WTC11 (cell line): ENCODE data around the gene ATF7. TPM values are rescaled to one million over a fixed set of nuclear protein-coding genes. Genes with fewer than 3 reads are reported as not detected.

Experiments
- ATAC-seq: fragments of 200-7000 bp; cut with Tn5 transposase; 2 replicates; pipeline ENCODE4 v1.10.0; 2021; ENCODE audit warnings: mild to moderate bottlenecking, moderate library complexity
- CTCF ChIA-PET: fragments of 300-600 bp; sonication (Branson Sonifier 250); formaldehyde crosslinking; loops from one replicate; lab custom pipeline; 2021; ENCODE audit warnings: antibody characterized with exemption; lab: Charles Lee
- POLR2A ChIA-PET: fragments of 350-600 bp; sonication (Branson Sonifier 250); formaldehyde crosslinking; loops from one replicate; lab custom pipeline; 2021; ENCODE audit warnings: antibody characterized with exemption; lab: Charles Lee
- DNase-seq: peaks from one replicate; pipeline ENCODE4 v3.0.0; 2021; ENCODE audit warnings: low spot score
- H3K27ac Mint-ChIP-seq: 2 replicates; pipeline ENCODE4 v1.8.0; 2021; ENCODE audit warnings: mixed read lengths
- H3K27me3 Mint-ChIP-seq: 2 replicates; pipeline ENCODE4 v1.8.0; 2021; ENCODE audit warnings: low read depth, mild to moderate bottlenecking, moderate library complexity, mixed read lengths
- H3K36me3 Mint-ChIP-seq: 2 replicates; pipeline ENCODE4 v1.8.0; 2021; ENCODE audit warnings: mixed read lengths
- H3K4me1 Mint-ChIP-seq: 2 replicates; pipeline ENCODE4 v1.8.0; 2022; ENCODE audit warnings: mixed read lengths
- H3K4me3 Mint-ChIP-seq: 2 replicates; pipeline ENCODE4 v1.8.0; 2021; ENCODE audit warnings: mild to moderate bottlenecking, moderate library complexity, mixed read lengths
- H3K9me3 Mint-ChIP-seq: 2 replicates; pipeline ENCODE4 v1.8.0; 2021; ENCODE audit warnings: mixed read lengths
- ESRRA ChIP-seq: sonication (generic); formaldehyde crosslinking; IDR thresholded peaks from 2 replicates; pipeline ENCODE4 v1.8.1; 2022; ENCODE audit warnings: mild to moderate bottlenecking, missing genetic modification reagents, borderline replicate concordance
- FOXP1 ChIP-seq: sonication (generic); formaldehyde crosslinking; IDR thresholded peaks from 2 replicates; pipeline ENCODE4 v1.8.0; 2022; ENCODE audit warnings: missing genetic modification reagents, mild to moderate bottlenecking, moderate library complexity, borderline replicate concordance
- IRF2 ChIP-seq: sonication (generic); formaldehyde crosslinking; IDR thresholded peaks from 2 replicates; pipeline ENCODE4 v1.8.0; 2022; ENCODE audit warnings: low read depth, missing genetic modification reagents, borderline replicate concordance
- KAT7 ChIP-seq: sonication (generic); formaldehyde crosslinking; IDR thresholded peaks from 2 replicates; pipeline ENCODE4 v1.8.1; 2023; ENCODE audit warnings: missing genetic modification reagents, mild to moderate bottlenecking, borderline replicate concordance
- TP53 ChIP-seq: sonication (generic); formaldehyde crosslinking; IDR thresholded peaks from 2 replicates; pipeline ENCODE4 v1.8.1; 2023; ENCODE audit warnings: mild to moderate bottlenecking, missing genetic modification reagents
- ZBTB21 ChIP-seq: sonication (generic); formaldehyde crosslinking; IDR thresholded peaks from 2 replicates; pipeline ENCODE4 v1.8.1; 2023; ENCODE audit warnings: mild to moderate bottlenecking, missing genetic modification reagents, borderline replicate concordance
- ZNF671 ChIP-seq: fragments of 250-450 bp; sonication (Bioruptor Pico); IDR thresholded peaks from 2 replicates; pipeline ENCODE4 v1.8.0; 2021; ENCODE audit warnings: mild to moderate bottlenecking
- total RNA-seq: library from RNA; stranded (reverse); gene quantifications from 3 replicates; pipeline ENCODE4 v1.2.3, GENCODE V29; 2021
- TF ChIP-seq, protein P1 (sequence below): sonication (generic); formaldehyde crosslinking; IDR thresholded peaks from 2 replicates; pipeline ENCODE4 v1.8.1; 2022; ENCODE audit warnings: mild to moderate bottlenecking, moderate library complexity, missing genetic modification reagents
- TF ChIP-seq, protein P2 (sequence below): sonication (generic); formaldehyde crosslinking; IDR thresholded peaks from 2 replicates; pipeline ENCODE4 v1.8.0; 2023; ENCODE audit warnings: mild to moderate bottlenecking, missing genetic modification reagents
- TF ChIP-seq, protein P3 (sequence below): sonication (generic); formaldehyde crosslinking; IDR thresholded peaks from 2 replicates; pipeline ENCODE4 v1.8.1; 2023; ENCODE audit warnings: mild to moderate bottlenecking, missing genetic modification reagents, moderate library complexity
- TF ChIP-seq, protein P4 (sequence below): fragments of 250-450 bp; sonication (Bioruptor Pico); IDR thresholded peaks from 2 replicates; pipeline ENCODE4 v1.9.0; 2021; ENCODE audit warnings: mild to moderate bottlenecking
- TF ChIP-seq, protein P5 (sequence below): sonication (generic); formaldehyde crosslinking; IDR thresholded peaks from 2 replicates; pipeline ENCODE4 v1.8.1; 2022; ENCODE audit warnings: low read depth, mild to moderate bottlenecking, moderate library complexity, missing genetic modification reagents, borderline replicate concordance
- TF ChIP-seq, protein P6 (sequence below): sonication (generic); formaldehyde crosslinking; IDR thresholded peaks from 2 replicates; pipeline ENCODE4 v1.8.1; 2022; ENCODE audit warnings: mild to moderate bottlenecking, missing genetic modification reagents, moderate library complexity, borderline replicate concordance
- TF ChIP-seq, protein P7 (sequence below): sonication (generic); formaldehyde crosslinking; IDR thresholded peaks from 2 replicates; pipeline ENCODE4 v1.8.1; 2023; ENCODE audit warnings: mild to moderate bottlenecking, missing genetic modification reagents
- TF ChIP-seq, protein P8 (sequence below): sonication (generic); formaldehyde crosslinking; IDR thresholded peaks from 2 replicates; pipeline ENCODE4 v1.8.1; 2023; ENCODE audit warnings: mild to moderate bottlenecking, missing genetic modification reagents, moderate library complexity

ATF7 gene
- total RNA-seq, 1 experiment from 2014 or later = 16.3 TPM

DNA sequence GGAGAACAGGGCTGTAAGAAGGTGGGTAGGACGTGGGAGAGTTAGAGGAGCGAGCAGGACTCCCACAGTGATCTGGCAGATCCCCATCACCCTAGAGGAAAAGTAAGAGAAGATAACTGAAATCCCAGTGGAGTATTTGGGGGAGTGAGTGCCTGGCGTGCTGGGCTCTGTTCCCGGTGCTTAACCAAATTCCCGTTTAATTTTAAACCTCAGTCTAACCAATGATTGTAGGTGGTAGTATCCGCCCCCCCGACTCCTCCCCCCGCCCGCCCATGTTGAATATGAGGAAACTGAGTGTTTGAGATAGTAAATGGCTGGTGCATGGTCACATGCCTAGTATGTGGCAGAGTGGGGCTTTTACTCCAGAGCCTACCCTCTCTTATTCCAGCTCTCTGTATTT, 123.9 kb downstream of the ATF7 start:
- peak overlapping the region; percentile 86; the same call in 1 of the 2 replicates for H3K4me3 Mint-ChIP-seq

More for the DNA sequence above, 123.9 kb downstream of the ATF7 start:
- CTCF ChIA-PET = no interaction called here
- H3K27ac Mint-ChIP-seq = peak overlapping the region; percentile 82
- peaks cover 21% of the 10 kb centered on the region for H3K36me3 Mint-ChIP-seq
- H3K9me3 Mint-ChIP-seq = no peaks in the 10 kb centered on the region
- H3K4me1 Mint-ChIP-seq = peaks cover 27% of the 10 kb centered on the region
- no peaks in the 10 kb centered on the region for H3K27me3 Mint-ChIP-seq
- no peak for ATAC-seq
- POLR2A ChIA-PET = no interaction called here
- TF ChIP-seq, protein P1, sequence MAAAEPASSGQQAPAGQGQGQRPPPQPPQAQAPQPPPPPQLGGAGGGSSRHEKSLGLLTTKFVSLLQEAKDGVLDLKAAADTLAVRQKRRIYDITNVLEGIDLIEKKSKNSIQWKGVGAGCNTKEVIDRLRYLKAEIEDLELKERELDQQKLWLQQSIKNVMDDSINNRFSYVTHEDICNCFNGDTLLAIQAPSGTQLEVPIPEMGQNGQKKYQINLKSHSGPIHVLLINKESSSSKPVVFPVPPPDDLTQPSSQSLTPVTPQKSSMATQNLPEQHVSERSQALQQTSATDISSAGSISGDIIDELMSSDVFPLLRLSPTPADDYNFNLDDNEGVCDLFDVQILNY (CRISPR knock-in tag) = no peak
- TF ChIP-seq ZNF671 (CRISPR knock-in tag) (no peak), ESRRA (CRISPR knock-in tag) (no peak), KAT7 (CRISPR knock-in tag) (no peak), FOXP1 (CRISPR knock-in tag) (no peak), ZBTB21 (CRISPR knock-in tag) (no peak), TP53 (no peak), IRF2 (CRISPR knock-in tag) (no peak)
- TF ChIP-seq, protein P2, sequence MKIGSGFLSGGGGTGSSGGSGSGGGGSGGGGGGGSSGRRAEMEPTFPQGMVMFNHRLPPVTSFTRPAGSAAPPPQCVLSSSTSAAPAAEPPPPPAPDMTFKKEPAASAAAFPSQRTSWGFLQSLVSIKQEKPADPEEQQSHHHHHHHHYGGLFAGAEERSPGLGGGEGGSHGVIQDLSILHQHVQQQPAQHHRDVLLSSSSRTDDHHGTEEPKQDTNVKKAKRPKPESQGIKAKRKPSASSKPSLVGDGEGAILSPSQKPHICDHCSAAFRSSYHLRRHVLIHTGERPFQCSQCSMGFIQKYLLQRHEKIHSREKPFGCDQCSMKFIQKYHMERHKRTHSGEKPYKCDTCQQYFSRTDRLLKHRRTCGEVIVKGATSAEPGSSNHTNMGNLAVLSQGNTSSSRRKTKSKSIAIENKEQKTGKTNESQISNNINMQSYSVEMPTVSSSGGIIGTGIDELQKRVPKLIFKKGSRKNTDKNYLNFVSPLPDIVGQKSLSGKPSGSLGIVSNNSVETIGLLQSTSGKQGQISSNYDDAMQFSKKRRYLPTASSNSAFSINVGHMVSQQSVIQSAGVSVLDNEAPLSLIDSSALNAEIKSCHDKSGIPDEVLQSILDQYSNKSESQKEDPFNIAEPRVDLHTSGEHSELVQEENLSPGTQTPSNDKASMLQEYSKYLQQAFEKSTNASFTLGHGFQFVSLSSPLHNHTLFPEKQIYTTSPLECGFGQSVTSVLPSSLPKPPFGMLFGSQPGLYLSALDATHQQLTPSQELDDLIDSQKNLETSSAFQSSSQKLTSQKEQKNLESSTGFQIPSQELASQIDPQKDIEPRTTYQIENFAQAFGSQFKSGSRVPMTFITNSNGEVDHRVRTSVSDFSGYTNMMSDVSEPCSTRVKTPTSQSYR = no peak
- TF ChIP-seq, protein P3, sequence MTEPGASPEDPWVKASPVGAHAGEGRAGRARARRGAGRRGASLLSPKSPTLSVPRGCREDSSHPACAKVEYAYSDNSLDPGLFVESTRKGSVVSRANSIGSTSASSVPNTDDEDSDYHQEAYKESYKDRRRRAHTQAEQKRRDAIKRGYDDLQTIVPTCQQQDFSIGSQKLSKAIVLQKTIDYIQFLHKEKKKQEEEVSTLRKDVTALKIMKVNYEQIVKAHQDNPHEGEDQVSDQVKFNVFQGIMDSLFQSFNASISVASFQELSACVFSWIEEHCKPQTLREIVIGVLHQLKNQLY (CRISPR knock-in tag) = no peak
- TF ChIP-seq, protein P4, sequence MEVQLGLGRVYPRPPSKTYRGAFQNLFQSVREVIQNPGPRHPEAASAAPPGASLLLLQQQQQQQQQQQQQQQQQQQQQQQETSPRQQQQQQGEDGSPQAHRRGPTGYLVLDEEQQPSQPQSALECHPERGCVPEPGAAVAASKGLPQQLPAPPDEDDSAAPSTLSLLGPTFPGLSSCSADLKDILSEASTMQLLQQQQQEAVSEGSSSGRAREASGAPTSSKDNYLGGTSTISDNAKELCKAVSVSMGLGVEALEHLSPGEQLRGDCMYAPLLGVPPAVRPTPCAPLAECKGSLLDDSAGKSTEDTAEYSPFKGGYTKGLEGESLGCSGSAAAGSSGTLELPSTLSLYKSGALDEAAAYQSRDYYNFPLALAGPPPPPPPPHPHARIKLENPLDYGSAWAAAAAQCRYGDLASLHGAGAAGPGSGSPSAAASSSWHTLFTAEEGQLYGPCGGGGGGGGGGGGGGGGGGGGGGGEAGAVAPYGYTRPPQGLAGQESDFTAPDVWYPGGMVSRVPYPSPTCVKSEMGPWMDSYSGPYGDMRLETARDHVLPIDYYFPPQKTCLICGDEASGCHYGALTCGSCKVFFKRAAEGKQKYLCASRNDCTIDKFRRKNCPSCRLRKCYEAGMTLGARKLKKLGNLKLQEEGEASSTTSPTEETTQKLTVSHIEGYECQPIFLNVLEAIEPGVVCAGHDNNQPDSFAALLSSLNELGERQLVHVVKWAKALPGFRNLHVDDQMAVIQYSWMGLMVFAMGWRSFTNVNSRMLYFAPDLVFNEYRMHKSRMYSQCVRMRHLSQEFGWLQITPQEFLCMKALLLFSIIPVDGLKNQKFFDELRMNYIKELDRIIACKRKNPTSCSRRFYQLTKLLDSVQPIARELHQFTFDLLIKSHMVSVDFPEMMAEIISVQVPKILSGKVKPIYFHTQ (CRISPR knock-in tag) = no peak
- TF ChIP-seq, protein P5, sequence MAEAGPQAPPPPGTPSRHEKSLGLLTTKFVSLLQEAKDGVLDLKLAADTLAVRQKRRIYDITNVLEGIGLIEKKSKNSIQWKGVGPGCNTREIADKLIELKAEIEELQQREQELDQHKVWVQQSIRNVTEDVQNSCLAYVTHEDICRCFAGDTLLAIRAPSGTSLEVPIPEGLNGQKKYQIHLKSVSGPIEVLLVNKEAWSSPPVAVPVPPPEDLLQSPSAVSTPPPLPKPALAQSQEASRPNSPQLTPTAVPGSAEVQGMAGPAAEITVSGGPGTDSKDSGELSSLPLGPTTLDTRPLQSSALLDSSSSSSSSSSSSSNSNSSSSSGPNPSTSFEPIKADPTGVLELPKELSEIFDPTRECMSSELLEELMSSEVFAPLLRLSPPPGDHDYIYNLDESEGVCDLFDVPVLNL (CRISPR knock-in tag) = no peak
- TF ChIP-seq, protein P6, sequence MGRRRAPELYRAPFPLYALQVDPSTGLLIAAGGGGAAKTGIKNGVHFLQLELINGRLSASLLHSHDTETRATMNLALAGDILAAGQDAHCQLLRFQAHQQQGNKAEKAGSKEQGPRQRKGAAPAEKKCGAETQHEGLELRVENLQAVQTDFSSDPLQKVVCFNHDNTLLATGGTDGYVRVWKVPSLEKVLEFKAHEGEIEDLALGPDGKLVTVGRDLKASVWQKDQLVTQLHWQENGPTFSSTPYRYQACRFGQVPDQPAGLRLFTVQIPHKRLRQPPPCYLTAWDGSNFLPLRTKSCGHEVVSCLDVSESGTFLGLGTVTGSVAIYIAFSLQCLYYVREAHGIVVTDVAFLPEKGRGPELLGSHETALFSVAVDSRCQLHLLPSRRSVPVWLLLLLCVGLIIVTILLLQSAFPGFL = no peak
- TF ChIP-seq, protein P7, sequence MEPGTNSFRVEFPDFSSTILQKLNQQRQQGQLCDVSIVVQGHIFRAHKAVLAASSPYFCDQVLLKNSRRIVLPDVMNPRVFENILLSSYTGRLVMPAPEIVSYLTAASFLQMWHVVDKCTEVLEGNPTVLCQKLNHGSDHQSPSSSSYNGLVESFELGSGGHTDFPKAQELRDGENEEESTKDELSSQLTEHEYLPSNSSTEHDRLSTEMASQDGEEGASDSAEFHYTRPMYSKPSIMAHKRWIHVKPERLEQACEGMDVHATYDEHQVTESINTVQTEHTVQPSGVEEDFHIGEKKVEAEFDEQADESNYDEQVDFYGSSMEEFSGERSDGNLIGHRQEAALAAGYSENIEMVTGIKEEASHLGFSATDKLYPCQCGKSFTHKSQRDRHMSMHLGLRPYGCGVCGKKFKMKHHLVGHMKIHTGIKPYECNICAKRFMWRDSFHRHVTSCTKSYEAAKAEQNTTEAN = no peak
- TF ChIP-seq, protein P8, sequence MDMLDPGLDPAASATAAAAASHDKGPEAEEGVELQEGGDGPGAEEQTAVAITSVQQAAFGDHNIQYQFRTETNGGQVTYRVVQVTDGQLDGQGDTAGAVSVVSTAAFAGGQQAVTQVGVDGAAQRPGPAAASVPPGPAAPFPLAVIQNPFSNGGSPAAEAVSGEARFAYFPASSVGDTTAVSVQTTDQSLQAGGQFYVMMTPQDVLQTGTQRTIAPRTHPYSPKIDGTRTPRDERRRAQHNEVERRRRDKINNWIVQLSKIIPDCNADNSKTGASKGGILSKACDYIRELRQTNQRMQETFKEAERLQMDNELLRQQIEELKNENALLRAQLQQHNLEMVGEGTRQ (CRISPR knock-in tag) = no peak
- DNase-seq = no peak
